Activated CD4-positive, alpha-beta T cell treated with anti-CD3 and anti-CD28 coated beads, Interleukin-2, Interleukin-4, amounts not matched to agents 100 ng/mL and 50 ng/mL, durations not matched to agents 16 hours and 8 hours (primary cell): ENCODE measurements around the gene KDM4C.

Source experiments
- DNase-seq: peaks from one replicate; pipeline ENCODE4 v3.0.0-alpha.2; 2020; ENCODE audit warnings: low spot score

KDM4C gene

GRCh38 chr9:7097785-7098752 is 340.3 kb downstream of the KDM4C start:
- no peak for DNase-seq

GRCh38 chr9:7103367-7103766 is 345.6 kb downstream of the KDM4C start:
- no peak for DNase-seq

- no peak for DNase-seq
These were observed 346.0 kb downstream of the KDM4C start for GRCh38 chr9:7103771-7104170.

- no peak for DNase-seq
These were observed 346.9 kb downstream of the KDM4C start for GRCh38 chr9:7104625-7105024.

- no peak for DNase-seq
These were observed 347.3 kb downstream of the KDM4C start for GRCh38 chr9:7105095-7105494.

GRCh38 chr9:7108936-7109335 is 351.2 kb downstream of the KDM4C start:
- no peak for DNase-seq

- no peak for DNase-seq
These were observed 353.6 kb downstream of the KDM4C start for GRCh38 chr9:7111413-7111812.

- DNase-seq: no peak
These were observed 357.8 kb downstream of the KDM4C start for GRCh38 chr9:7115606-7116005.

- DNase-seq: peak; percentile 35
These were observed 360.1 kb downstream of the KDM4C start for GRCh38 chr9:7117676-7118561.

GRCh38 chr9:7118633-7119032 is 360.9 kb downstream of the KDM4C start:
- no peak for DNase-seq

GRCh38 chr9:7119612-7120011 is 361.8 kb downstream of the KDM4C start:
- DNase-seq: no peak

GRCh38 chr9:7121055-7121454 is 363.3 kb downstream of the KDM4C start:
- DNase-seq: no peak

- DNase-seq: no peak
These were observed 363.9 kb downstream of the KDM4C start for GRCh38 chr9:7121664-7122063.

GRCh38 chr9:7123743-7124142 is 366.0 kb downstream of the KDM4C start:
- DNase-seq: no peak

- peak; percentile 5 for DNase-seq
These were observed 367.5 kb downstream of the KDM4C start for GRCh38 chr9:7125231-7125630.

- no peak for DNase-seq
These were observed 371.6 kb downstream of the KDM4C start for GRCh38 chr9:7129391-7129790.

- no peak for DNase-seq
These were observed 372.6 kb downstream of the KDM4C start for GRCh38 chr9:7130266-7130820.

GRCh38 chr9:7132605-7133004 is 374.8 kb downstream of the KDM4C start:
- DNase-seq: no peak

GRCh38 chr9:7135735-7136134 is 378.0 kb downstream of the KDM4C start:
- DNase-seq: no peak

- DNase-seq: no peak
These were observed 379.3 kb downstream of the KDM4C start for GRCh38 chr9:7137040-7137439.

GRCh38 chr9:7137571-7137970 is 379.8 kb downstream of the KDM4C start:
- DNase-seq: no peak

GRCh38 chr9:7139886-7140285 is 382.1 kb downstream of the KDM4C start:
- no peak for DNase-seq

- no peak for DNase-seq
These were observed 382.6 kb downstream of the KDM4C start for GRCh38 chr9:7140401-7140800.
